ENCODE results near the gene CDH4. TPM values are rescaled to one million over a fixed set of nuclear protein-coding genes. Genes with fewer than 3 reads are reported as not detected.
A peak's percentile ranks its signal among the peaks of the same experiment; 100 is the strongest.

Gene CDH4
- total RNA-seq, 1 donor from 2014 or later, result 12.1 TPM

- Histone ChIP-seq H3K4me3 (ENCODE audit: low read depth, low read length) (no peak overlapping the region), H3K27me3 (ENCODE audit: control insufficient read depth, insufficient read depth, low read length) (no peaks in the 10 kb centered on the region), H3K36me3 (ENCODE audit: control insufficient read depth, insufficient read depth, low read length) (no peaks in the 10 kb centered on the region)
- no peak for DNase-seq (ENCODE audit: low read depth)
- TF ChIP-seq CTCF (IDR thresholded peaks at IDR 0.05; ENCODE audit: insufficient read depth, low read length, severe bottlenecking), result no peak
- no peak for FAIRE-seq
These were observed 476.3 kb downstream of the CDH4 start for GRCh38 chr20:61728326-61728725.

DNA sequence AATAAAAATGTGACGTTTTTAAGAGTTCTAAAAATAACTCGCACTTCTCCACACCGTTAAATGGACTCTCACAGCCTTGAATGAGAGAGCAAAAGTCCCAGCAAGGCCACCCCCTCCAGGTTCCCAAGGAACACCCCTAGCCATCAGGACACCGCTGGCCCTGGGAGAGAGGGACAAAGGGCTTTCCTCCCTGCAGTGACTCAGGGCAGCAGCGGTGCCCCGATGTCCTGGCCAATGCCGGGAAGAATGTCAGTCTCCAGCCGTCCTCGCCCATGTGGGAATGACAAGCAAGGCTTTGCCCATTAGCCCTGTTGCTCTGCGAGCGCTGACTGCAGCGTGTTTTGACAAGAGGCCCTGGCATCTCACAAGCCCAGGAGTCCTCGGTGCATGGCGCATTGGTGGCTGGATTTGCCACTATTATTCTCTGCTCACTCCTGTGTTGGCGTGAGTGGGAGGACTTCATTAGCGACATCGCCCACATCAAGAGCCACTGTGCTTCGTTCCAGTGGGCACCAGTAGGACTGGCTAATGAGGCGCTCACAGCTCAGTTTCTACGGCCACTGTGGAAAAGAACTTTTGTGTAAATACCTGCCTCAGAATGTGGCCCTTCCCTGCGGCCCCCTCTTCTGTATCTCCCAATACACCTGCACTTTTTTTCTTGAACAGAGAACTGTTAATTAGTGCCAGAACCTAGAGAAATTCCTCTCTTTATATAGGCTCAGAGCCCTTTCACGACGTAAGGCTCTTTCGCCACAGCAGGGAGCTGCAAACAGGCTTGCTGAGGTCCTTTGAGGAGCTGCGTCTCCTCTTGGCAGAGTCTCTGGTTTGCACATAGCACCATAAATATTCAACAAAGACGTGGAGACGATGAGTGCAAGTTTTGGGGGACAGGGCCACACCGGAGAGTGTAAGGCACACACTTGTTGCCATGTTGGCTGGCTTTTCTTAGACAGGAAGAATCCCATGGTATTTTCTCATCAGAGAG, 477.0 kb downstream of the CDH4 start:
- H3K36me3 ChIP-seq (ENCODE audit: control insufficient read depth, insufficient read depth, low read length), result no peaks in the 10 kb centered on the region
- no peak overlapping the region for H3K4me3 ChIP-seq (ENCODE audit: low read depth, low read length)
- FAIRE-seq, result no peak
- no peaks in the 10 kb centered on the region for H3K27me3 ChIP-seq (ENCODE audit: control insufficient read depth, insufficient read depth, low read length)
- DNase-seq (ENCODE audit: low read depth), result no peak
- TF ChIP-seq CTCF (IDR thresholded peaks at IDR 0.05; ENCODE audit: insufficient read depth, low read length, severe bottlenecking), result no peak

DNA sequence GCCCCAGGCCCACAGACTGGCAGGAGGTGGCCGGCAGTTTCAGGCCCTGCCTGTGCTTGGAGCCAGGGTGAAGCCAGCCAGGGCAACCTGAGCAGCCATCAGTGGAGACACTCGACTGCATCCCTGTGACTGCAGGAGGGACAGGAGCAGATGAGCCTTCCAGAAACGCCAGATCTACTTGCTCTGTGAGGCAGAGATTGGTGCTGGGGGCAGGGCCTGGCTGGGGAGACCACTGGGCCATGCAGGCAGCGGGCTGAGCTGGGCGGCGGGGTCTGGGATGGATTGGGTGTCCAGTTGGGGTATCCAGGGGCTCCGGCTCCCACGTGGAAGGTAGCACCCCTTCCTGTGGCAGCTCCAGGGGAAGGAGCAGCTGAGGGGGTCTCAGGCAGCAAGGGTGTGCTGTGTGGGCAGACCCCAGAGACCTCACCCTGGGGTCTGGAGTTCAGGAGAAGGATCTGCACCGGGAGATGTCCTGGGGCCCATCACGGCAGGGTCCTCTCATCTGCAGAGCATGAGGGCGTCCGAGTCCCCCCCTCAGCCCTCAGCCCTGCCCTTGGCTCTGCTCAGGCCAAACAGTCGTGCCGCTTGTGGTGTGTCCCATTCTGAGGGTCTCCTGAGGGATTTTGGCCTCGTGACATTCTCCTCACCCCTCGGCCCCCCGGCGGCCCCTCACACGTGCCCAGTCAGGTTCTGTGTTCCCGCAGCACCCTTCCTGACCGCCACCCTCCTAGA, 478.7 kb downstream of the CDH4 start:
- no peak for TF ChIP-seq CTCF (IDR thresholded peaks at IDR 0.05; ENCODE audit: insufficient read depth, low read length, severe bottlenecking)
- H3K27me3 ChIP-seq (ENCODE audit: control insufficient read depth, insufficient read depth, low read length), result no peaks in the 10 kb centered on the region
- DNase-seq (ENCODE audit: low read depth) (no peak), FAIRE-seq (no peak)
- H3K4me3 ChIP-seq (ENCODE audit: low read depth, low read length), result no peak overlapping the region
- no peaks in the 10 kb centered on the region for H3K36me3 ChIP-seq (ENCODE audit: control insufficient read depth, insufficient read depth, low read length)

DNA sequence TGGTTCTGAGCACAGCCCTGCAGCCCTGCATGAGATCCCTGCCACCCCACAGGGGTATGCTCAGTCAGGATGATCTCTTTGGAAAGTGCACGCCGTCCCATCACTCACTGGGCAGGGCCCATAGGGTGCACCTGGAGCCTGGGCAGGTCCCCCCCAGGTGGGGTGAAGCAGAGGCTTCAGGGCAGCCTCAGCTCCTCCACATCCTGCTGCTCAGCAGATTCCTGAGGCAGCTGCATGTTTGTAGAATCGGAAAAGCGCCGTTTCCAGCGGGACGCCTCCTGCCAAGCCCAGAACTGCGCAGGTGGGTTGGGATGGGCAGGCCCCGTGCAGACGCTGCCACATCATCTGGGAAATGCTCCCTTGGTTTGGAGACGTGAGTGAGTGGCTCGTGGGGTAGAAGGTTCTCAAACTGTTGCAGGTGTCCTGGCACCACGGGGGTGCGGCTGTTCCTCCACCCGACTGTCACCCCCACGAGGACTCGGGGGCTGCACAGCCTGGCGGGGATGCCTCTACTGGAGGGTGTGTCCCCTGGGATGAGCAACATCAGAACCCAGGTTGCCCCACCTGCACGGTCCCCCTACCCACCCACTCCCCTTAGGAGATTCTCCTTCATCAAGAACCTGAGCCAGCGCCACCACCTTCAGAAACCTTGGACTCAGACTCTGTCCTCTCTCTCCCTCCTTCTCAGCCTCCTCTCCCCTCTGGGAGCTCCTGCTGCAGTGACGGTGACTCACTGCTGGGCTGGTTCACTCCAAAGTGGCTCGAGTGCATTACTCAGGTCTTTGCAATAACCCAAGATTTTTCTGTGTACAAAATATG, 479.5 kb downstream of the CDH4 start:
- H3K4me3 ChIP-seq (ENCODE audit: low read depth, low read length), result no peak overlapping the region
- H3K36me3 ChIP-seq (ENCODE audit: control insufficient read depth, insufficient read depth, low read length), result no peaks in the 10 kb centered on the region
- DNase-seq (ENCODE audit: low read depth) (peak; percentile 14), FAIRE-seq (no peak)
- H3K27me3 ChIP-seq (ENCODE audit: control insufficient read depth, insufficient read depth, low read length), result no peaks in the 10 kb centered on the region
- no peak for TF ChIP-seq CTCF (IDR thresholded peaks at IDR 0.05; ENCODE audit: insufficient read depth, low read length, severe bottlenecking)

- no peak overlapping the region for H3K4me3 ChIP-seq (ENCODE audit: low read depth, low read length)
- no peaks in the 10 kb centered on the region for H3K27me3 ChIP-seq (ENCODE audit: control insufficient read depth, insufficient read depth, low read length)
- TF ChIP-seq CTCF (IDR thresholded peaks at IDR 0.05; ENCODE audit: insufficient read depth, low read length, severe bottlenecking), result no peak
These were observed 480.6 kb downstream of the CDH4 start for GRCh38 chr20:61732511-61733210.

More at GRCh38 chr20:61732511-61733210, 480.6 kb downstream of the CDH4 start:
- FAIRE-seq, result no peak
- no peaks in the 10 kb centered on the region for H3K36me3 ChIP-seq (ENCODE audit: control insufficient read depth, insufficient read depth, low read length)
- no peak for DNase-seq (ENCODE audit: low read depth)
